ENCODE measurements around the gene PNLDC1. TPM values are rescaled to one million over a fixed set of nuclear protein-coding genes. Genes with fewer than 3 reads are reported as not detected.

Gene PNLDC1
- total and polyA plus RNA-seq, 2 of the 4 experiments (the other 2 are of a cell fraction) = not detected

- Histone ChIP-seq H4K8ac (ENCODE audit: low read depth in 2 of 2, low read length in 2 of 2) (peak overlapping the region in 1 of 2 experiments; percentile 55; a peak in 2 of 4 replicates), H2BK15ac (ENCODE audit: low read depth, low read length) (no peak overlapping the region; the same call in 2 of the 3 replicates), H2BK5ac (ENCODE audit: low read depth, low read length, poor library complexity, severe bottlenecking) (peak overlapping the region; percentile 33), H3K27ac (ENCODE audit: insufficient read depth, low read length) (no peak overlapping the region), H3K4me2 (ENCODE audit: low read depth, low read length) (no peak overlapping the region; the same call in 1 of the 2 replicates), H3K27me3 (ENCODE audit: control insufficient read depth, insufficient read depth, low read length) (no peaks in the 10 kb centered on the region), H3K23ac (ENCODE audit: low read depth, low read length) (no peak overlapping the region), H3K36me3 (ENCODE audit: control insufficient read depth, insufficient read depth, low read length) (peaks cover 26% of the 10 kb centered on the region), H2BK120ac (ENCODE audit: low read depth, low read length) (peak overlapping the region; percentile 11; the same call in 1 of the 2 replicates), H2AFZ (replicated peaks; ENCODE audit: low read length, poor library complexity) (no peak overlapping the region), H2BK20ac (ENCODE audit: low read depth, low read length) (no peak overlapping the region), H4K91ac (ENCODE audit: insufficient read depth, low read depth, low read length) (peak overlapping the region; percentile 57; the same call in 1 of the 2 replicates), H3K14ac (replicated peaks; ENCODE audit: low read depth, low read length) (peak overlapping the region; percentile 5; the same call in 1 of the 2 replicates), H3K9me3 (ENCODE audit: control insufficient read depth, insufficient read depth, low read length) (no peaks in the 10 kb centered on the region), H2AK5ac (ENCODE audit: low read depth, low read length) (no peak overlapping the region), H4K20me1 (ENCODE audit: insufficient read depth, low read length) (peaks cover 11% of the 10 kb centered on the region), H2AK9ac (replicated peaks; ENCODE audit: low read depth, low read length, poor library complexity) (no peak overlapping the region), H3K4me1 (ENCODE audit: control insufficient read depth, insufficient read depth, low read length) (peaks cover 16% of the 10 kb centered on the region), H3K4me3 (ENCODE audit: insufficient read depth, low read depth, low read length) (no peak overlapping the region), H3K56ac (ENCODE audit: extremely low read depth, insufficient read depth, low read length) (no peak overlapping the region), H3K18ac (ENCODE audit: low read depth, low read length) (peak overlapping the region; percentile 20; the same call in 1 of the 2 replicates), H3K9me1 (ENCODE audit: insufficient read depth, low read length) (peaks cover 16% of the 10 kb centered on the region), H3K79me1 (ENCODE audit: low read depth in 1 of 2, low read length in 2 of 2) (peaks cover 23 to 32% of the 10 kb centered on the region in 2 experiments), H3K4ac (ENCODE audit: low read depth, low read length) (no peak overlapping the region; the same call in 1 of the 2 replicates), H3K9ac (ENCODE audit: low read depth, low read length) (no peak overlapping the region), H4K5ac (ENCODE audit: low read depth, low read length) (no peak overlapping the region)
- CTCF ChIA-PET = no interaction called here
- WGBS, 2 experiments (ENCODE audit: extremely low coverage in 2 of 2, insufficient read length in 1 of 2) = 90% methylated on average over 2 of the region's 7 CpGs; no CpG with 5 or more reads in 1 of the 2 experiments
- dilution Hi-C loops (cut with HindIII; ENCODE audit: low sequenced_read_pairs, unreplicated experiment) (no loop called here), in situ Hi-C loops (cut with MboI; ENCODE audit: low sequenced_read_pairs) (no loop called here), intact Hi-C loops (cut with micrococcal nuclease) (no loop called here)
- TF ChIP-seq FOS (IDR thresholded peaks at IDR 0.05; ENCODE audit: low read depth, low read length) (0 out of 2 replicates have a peak, but pooled peaks have one; percentile 7), MAFK (IDR thresholded peaks at IDR 0.05; ENCODE audit: low read depth, low read length) (0 out of 2 replicates have a peak, but pooled peaks have one; percentile 11), MXI1 (IDR thresholded peaks at IDR 0.05; ENCODE audit: borderline replicate concordance, low read depth, low read length) (no peak), CTCF (conservative IDR thresholded peaks at IDR 0.05; ENCODE audit: low read depth, low read length) (peak; percentile 27), CEBPB (IDR thresholded peaks at IDR 0.05; ENCODE audit: low read depth, low read length) (peak; percentile 41; the same call in 1 of the 2 replicates)
- ATAC-seq (ENCODE audit: low read depth) (no peak), DNase-seq (peak; percentile 81)
- POLR2A ChIA-PET (ENCODE audit: unreplicated experiment) = no interaction called here
- BruUV-seq (replicated peaks) = no TSS peak
Observed at GRCh38 chr6:159758031-159759001, 41.8 kb upstream of the PNLDC1 start.
